ENCODE data around the gene RFPL2.

- TF ChIP-seq CTCF (conservative IDR thresholded peaks at IDR 0.05; ENCODE audit: low read depth, low read length), result no peak
- no peak for TF ChIP-seq EZH2phosphoT487 (IDR thresholded peaks at IDR 0.05; ENCODE audit: borderline replicate concordance, low read length)
These were observed 27.4 kb upstream of the RFPL2 start for GRCh38 chr22:32232191-32232830.

Measured in PC-3 (cell line).